GM13976 (cell line): ENCODE results near the gene ACAP2.
"Not testable (repeated sequence)": the region's sequence is repeated elsewhere in the genome, so short reads cannot be mapped to it uniquely, and the experiment has no call there.

Source experiments
- DNase-seq: peaks from one replicate; pipeline ENCODE4 v3.0.0; 2012; ENCODE audit warnings: low spot score
- in situ Hi-C: fragments of 300-500 bp; cut with MboI; formaldehyde crosslinking; loops from one replicate; pipeline ENCODE4 v1.12.0; 2022; ENCODE audit warnings: low sequenced_read_pairs, mixed read lengths, inconsistent platforms; ENCODE audit not compliant: unreplicated experiment
- TF ChIP-seq, protein P1 (sequence below): IDR thresholded peaks from 2 replicates; pipeline ENCODE4 v1.5.1; 2012; ENCODE audit warnings: borderline replicate concordance, mild to moderate bottlenecking; ENCODE audit not compliant: insufficient read depth; ENCODE audit errors: extremely low read depth, missing control alignments, control extremely low read depth

Gene ACAP2

GRCh38 chr3:195366200-195366925 is 76.5 kb downstream of the ACAP2 start:
- in situ Hi-C loops: no loop called here
- TF ChIP-seq, protein P1, sequence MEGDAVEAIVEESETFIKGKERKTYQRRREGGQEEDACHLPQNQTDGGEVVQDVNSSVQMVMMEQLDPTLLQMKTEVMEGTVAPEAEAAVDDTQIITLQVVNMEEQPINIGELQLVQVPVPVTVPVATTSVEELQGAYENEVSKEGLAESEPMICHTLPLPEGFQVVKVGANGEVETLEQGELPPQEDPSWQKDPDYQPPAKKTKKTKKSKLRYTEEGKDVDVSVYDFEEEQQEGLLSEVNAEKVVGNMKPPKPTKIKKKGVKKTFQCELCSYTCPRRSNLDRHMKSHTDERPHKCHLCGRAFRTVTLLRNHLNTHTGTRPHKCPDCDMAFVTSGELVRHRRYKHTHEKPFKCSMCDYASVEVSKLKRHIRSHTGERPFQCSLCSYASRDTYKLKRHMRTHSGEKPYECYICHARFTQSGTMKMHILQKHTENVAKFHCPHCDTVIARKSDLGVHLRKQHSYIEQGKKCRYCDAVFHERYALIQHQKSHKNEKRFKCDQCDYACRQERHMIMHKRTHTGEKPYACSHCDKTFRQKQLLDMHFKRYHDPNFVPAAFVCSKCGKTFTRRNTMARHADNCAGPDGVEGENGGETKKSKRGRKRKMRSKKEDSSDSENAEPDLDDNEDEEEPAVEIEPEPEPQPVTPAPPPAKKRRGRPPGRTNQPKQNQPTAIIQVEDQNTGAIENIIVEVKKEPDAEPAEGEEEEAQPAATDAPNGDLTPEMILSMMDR: no peak
- no peak for DNase-seq

DNA sequence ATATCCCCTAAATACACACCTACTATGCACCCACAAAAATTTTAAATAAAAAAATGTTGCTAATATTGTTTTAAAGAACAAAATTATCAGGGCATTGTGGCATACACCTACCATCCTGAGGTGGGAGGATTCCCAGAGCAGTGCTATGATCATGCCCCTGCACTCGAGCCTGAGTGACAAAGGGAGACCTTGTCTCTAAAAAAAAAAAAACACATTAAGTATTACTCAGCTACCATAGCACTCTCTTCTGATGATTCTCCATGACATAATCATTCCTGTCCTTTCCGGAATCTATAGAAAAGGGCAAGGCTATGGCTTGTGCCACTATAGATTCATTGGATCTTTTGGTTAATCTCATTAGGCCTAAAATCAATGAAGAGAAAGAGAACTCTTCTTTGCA is 77.4 kb downstream of the ACAP2 start:
- no peak for DNase-seq
- TF ChIP-seq, protein P1: no peak
- in situ Hi-C loops: no loop called here

GRCh38 chr3:195357797-195358196 is 85.0 kb downstream of the ACAP2 start:
- in situ Hi-C loops, DNase-seq: not testable (repeated sequence)

DNA sequence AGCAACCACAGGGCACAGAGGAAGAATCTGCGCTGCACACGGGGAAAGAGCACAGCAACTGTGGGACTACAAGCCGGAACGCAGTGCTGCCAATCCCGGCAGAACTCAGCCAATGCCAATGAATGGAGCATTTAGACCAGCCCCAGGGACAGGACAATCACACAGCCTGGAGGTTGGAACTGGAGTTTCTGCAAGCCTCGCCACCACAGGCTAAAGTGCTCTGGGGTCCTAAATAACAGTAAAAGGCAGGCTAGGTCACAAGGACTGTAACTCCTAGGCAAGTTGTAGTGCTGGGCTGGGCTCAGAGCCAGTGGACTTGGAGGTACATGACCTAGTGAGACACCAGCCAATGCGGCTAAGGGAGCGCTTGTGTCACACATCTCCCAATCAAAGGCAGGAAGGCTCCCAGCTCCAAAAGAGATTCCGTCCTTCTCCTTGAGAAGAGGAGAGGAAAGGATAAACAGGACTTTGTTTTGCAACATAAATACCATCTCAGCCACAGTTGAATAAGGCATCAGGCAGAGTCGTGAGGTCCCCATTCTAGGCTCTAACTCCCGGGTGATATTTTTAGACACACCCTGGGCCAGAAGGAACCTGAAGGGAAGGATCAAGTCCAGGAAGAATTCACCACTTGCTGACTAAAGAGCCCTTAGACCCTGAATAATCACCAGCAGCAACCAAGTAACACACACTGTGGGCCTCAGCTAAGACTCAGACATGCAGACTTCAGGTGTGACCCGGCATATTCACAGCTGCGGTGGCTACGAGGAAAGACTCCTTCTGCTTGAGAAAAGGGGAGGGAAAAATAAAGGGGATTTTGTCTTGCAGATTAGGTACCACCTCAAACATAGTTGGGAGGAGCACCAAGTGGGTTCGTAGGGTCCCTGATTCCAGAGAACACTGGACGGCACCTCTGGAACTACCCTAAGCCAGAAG is 86.4 kb downstream of the ACAP2 start:
- in situ Hi-C loops: no loop called here
- TF ChIP-seq, protein P1: no peak
- no peak for DNase-seq

GRCh38 chr3:195354009-195354408 is 88.8 kb downstream of the ACAP2 start:
- DNase-seq, in situ Hi-C loops: not testable (repeated sequence)

DNA sequence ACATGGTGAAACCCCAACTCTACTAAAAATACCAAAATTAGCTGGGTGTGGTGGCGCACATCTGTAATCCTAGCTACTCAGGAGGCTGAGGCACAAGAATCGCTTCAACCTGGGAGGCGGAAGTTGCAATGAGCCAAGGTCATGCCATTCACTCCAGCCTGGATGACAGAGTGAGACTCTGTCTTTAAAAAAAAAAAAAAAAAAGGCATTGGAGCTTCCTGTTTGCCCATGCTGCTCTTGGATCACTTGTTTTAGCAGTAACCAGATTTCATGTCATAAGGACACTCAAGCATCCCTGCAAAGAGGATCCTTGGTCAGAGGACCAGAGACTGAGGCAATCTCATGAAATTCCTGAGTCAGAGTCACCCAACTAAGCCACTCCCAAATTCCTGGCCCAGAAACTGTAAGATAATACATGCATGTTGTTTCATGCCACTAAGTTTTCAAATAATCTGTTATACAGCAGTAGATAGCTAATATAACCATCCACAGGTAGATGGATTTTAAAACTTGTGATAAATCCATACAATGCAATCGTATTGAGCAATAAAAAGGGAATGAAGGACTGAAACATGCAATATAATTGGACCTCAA is 89.8 kb downstream of the ACAP2 start:
- DNase-seq: no peak
- TF ChIP-seq, protein P1: no peak
- in situ Hi-C loops: no loop called here

- in situ Hi-C loops: no loop called here
- TF ChIP-seq, protein P1: no peak
- DNase-seq: no peak
Observed at GRCh38 chr3:195348426-195349115, 94.2 kb downstream of the ACAP2 start.
